KBM-7 (cell line): Measurements from ENCODE around the gene TSG101.

Experiments used
- DNase-seq: peaks from one replicate; pipeline ENCODE4 v3.0.0-alpha.2; 2015
- in situ Hi-C: fragments of 300-500 bp; cut with MboI; formaldehyde crosslinking; loops from 2 replicates; pipeline ENCODE4 v1.14.3; 2020; ENCODE audit warnings: low sequenced_read_pairs, low pct_unique_long_range_greater_than_20kb, mixed read lengths

Gene TSG101

GRCh38 chr11:18526521-18527296, at the start of gene TSG101:
Gene TSG101 (minus strand): TSS chr11:18526942. CDS start chr11:18526816, 126 bp downstream.
- peak; percentile 98 for DNase-seq
- in situ Hi-C loops = loop anchor here (25.0 kb wide), 1 partner anchor 211 kb away; the partner anchor contains the start of gene IGSF22

GRCh38 chr11:18575361-18575760, 48.6 kb upstream of the TSG101 start:
- in situ Hi-C loops = no loop called here
- DNase-seq = no peak

DNA sequence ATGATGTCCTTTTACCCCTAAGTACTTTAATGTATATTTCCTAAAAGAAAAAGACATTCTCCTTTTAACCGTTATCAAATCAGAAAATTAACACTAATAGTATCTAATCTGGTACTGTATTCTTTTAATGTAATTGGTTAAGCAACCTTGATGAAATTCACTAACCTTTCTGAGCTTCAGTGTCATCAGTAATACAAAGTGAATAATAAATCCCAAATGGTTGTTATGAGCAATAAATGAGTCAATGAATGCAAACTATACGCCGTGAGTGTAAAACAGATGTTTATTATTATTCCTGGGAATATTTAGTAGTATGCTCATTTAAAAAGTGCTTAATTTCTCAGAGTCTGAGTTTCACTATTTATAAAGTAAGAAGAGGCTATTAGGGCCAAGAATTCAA, 40.3 kb upstream of the TSG101 start:
- DNase-seq = no peak
- in situ Hi-C loops = no loop called here

GRCh38 chr11:18566406-18566805, 39.7 kb upstream of the TSG101 start:
- in situ Hi-C loops = no loop called here
- DNase-seq = no peak

DNA sequence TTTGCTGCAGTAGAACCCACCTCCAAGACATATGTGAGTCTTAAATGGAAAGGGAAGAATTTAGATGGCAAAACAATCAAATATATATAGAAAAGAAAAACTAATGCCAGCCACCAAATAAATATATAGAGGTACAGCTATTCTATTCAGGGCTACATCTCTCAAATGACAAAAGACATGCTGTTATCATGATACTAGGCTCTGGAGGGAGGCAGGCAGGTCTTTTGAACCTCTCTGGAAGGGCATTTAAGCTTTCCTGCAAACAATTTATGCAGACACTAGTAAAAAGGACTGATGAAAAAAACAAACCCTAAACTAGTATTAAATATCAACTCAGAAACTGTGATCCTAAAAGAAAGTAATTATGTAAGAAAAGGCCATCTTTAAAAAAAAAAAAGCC, 37.4 kb upstream of the TSG101 start:
- in situ Hi-C loops = no loop called here
- DNase-seq = no peak

- in situ Hi-C loops = no loop called here
- no peak for DNase-seq
These were observed 36.5 kb upstream of the TSG101 start for GRCh38 chr11:18563090-18563730.

DNA sequence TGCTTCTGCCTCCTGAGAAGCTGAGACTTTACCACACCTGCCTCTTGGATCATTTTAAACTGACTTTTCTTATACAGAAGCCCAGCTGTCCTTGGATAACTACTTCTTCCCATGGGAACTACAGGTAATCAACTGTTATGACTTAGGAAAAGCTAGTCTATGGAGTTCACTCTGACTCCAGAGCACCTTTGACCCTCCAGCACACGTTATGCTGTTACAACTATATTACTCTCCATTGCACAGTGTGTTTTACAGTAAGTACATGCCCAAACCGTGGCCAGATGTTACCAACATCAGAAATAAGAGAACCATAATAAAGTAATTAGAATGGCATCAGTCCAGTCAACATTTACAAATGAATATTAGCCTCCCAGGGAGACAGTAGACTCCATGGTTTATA, 21.3 kb upstream of the TSG101 start:
- no peak for DNase-seq
- in situ Hi-C loops = loop anchor here (25.0 kb wide), 1 partner anchor 189 kb away; the partner anchor contains the start of gene IGSF22

DNA sequence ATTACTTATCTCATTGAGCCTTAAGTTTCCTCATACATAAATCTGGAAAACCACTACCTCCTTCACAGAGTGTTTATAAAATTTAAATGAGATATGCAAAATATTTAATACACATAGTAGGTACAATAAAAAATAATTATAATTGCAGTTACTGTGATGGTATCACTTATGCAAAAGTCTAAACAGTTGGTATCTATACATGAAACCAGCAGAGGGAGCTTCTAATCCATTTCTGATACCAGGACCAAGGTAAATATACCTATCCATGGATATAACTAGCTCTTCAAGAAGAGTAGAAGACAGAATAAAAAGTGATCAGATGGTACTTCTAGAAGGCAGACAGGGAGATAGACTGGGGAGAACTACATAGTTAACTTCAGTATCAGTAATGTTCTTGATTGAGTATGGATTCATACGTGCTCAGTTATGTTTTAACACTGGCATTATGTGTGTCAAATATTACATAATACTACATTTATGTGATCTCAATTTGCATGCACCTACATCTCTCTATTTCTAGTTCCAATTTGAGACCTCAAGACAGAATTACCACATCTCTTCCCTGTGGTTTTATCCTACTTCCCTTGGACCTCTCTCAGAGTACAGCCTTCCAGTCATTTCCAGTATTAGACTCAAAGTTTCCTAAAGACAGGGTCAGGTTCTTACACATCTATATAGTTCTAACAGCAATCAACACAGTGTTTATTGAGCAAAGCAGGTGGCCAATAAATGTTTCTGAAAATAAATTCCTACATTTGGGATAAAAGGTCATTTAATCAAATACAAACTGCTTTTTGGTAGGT, 13.7 kb upstream of the TSG101 start:
- in situ Hi-C loops = loop anchor here (25.0 kb wide), 1 partner anchor 197 kb away; the partner anchor contains the start of gene IGSF22

DNA sequence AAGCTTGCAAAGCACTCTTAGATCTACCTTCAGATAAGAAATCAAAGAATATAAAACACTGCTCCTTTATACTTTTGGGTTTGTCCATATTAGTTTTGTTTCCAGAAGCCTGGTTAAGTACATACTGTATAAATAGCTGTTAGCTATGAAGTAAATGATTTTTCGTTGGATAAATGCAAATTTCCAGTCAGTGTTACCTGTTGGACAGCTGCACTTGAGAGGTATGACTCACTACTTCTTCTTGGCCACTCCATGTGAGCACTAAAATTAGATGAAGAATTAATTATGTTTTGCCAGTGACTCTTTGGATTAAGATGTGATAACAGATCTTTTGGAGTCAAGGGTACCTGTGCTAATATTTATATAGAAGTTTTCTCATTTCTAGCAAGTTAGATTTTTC, 9.5 kb upstream of the TSG101 start:
- no peak for DNase-seq
- in situ Hi-C loops = loop anchor here (25.0 kb wide), 1 partner anchor 201 kb away; the partner anchor contains the start of gene IGSF22

More for the DNA sequence above, 13.7 kb upstream of the TSG101 start:
- DNase-seq = peak; percentile 35

GRCh38 chr11:18534245-18534644, 7.5 kb upstream of the TSG101 start:
- DNase-seq = no peak
- in situ Hi-C loops = loop anchor here (25.0 kb wide), 1 partner anchor 203 kb away; the partner anchor contains the start of gene IGSF22

GRCh38 chr11:18533365-18533764, 6.6 kb upstream of the TSG101 start:
- DNase-seq = no peak
- in situ Hi-C loops = loop anchor here (25.0 kb wide), 1 partner anchor 204 kb away; the partner anchor contains the start of gene IGSF22

GRCh38 chr11:18527512-18527911, 770 bp upstream of the TSG101 start:
- DNase-seq = peak; percentile 28
- in situ Hi-C loops = loop anchor here (25.0 kb wide), 1 partner anchor 210 kb away; the partner anchor contains the start of gene IGSF22

DNA sequence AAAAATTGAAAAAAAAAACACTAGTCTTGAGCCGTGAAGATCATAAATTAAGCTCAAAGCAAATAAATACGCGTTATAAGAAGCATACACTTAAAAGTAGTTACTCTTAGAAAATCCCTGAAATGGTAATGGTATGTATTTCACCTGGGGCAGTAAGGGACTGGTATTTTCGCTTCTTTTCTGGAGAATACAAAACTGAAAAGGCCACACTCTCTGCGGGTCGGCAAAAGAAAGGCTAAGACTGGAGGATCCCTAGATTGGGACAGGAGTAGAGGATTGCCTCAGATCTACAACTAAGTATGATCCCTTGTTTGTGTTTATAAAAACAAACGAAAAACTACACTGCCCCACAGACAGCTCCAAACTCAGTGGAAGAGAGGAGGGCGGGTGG, 617 bp downstream of the TSG101 start:
- in situ Hi-C loops = loop anchor here (25.0 kb wide), 1 partner anchor 211 kb away; the partner anchor contains the start of gene IGSF22
- no peak for DNase-seq

- in situ Hi-C loops = no loop called here
- DNase-seq = no peak
These were observed 2.5 kb downstream of the TSG101 start for GRCh38 chr11:18524248-18524647.

GRCh38 chr11:18523084-18523483, 3.7 kb downstream of the TSG101 start:
- in situ Hi-C loops = no loop called here

DNA sequence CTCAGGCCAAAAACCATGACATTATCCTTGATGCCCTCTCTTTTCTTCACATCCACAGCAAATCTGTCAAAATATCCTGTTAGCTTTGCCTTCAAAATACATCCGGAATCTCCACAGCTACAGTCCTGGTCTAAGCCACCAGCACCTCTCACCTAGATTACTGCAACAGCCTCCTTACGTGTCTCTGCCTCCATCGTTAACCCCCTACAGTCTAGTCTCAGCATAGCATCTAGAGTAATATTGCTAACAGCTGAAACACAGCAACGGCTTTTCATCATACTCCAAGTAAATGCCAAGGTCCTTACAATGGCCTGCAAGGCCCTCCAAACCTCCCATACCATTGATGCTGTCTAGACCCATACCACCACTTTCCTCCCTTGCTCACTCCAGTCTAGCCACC, 4.4 kb downstream of the TSG101 start:
- DNase-seq = peak; percentile 15
- in situ Hi-C loops = no loop called here

More at GRCh38 chr11:18523084-18523483, 3.7 kb downstream of the TSG101 start:
- DNase-seq = no peak

- in situ Hi-C loops = no loop called here
- DNase-seq = no peak
These were observed 5.6 kb downstream of the TSG101 start for GRCh38 chr11:18521122-18521521.

GRCh38 chr11:18502352-18502751, 24.4 kb downstream of the TSG101 start:
- in situ Hi-C loops = no loop called here
- no peak for DNase-seq

DNA sequence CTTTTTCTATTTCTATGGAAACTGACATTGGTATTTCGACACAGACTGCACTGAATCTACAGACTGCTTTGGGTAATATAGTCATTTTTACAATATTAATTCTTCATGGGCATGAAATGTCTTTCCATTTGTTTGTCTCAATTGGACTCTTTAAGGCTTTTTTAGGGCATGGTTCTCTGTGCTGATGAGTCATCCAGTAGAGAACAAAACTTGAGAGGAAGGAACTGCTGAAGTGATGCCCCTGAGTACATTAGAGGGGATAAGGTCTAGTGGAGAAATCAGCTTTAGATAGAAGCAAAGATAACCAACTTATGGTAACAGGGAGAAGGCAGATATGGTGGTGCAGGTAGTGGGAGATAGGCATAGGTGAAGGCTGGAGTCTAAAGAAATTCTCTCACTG, 25.1 kb downstream of the TSG101 start:
- no peak for DNase-seq
- in situ Hi-C loops = no loop called here
